NCI-H2196 treated with DMSO at 0.1 percent for 48 hours (cell line): Measurements from ENCODE around the gene PRIMA1.

ENCODE experiments used
- DNase-seq: peaks from one replicate; lab custom pipeline; 2025; ENCODE audit not compliant: unreplicated experiment; lab: John Stamatoyannopoulos, UW

PRIMA1 gene

DNA sequence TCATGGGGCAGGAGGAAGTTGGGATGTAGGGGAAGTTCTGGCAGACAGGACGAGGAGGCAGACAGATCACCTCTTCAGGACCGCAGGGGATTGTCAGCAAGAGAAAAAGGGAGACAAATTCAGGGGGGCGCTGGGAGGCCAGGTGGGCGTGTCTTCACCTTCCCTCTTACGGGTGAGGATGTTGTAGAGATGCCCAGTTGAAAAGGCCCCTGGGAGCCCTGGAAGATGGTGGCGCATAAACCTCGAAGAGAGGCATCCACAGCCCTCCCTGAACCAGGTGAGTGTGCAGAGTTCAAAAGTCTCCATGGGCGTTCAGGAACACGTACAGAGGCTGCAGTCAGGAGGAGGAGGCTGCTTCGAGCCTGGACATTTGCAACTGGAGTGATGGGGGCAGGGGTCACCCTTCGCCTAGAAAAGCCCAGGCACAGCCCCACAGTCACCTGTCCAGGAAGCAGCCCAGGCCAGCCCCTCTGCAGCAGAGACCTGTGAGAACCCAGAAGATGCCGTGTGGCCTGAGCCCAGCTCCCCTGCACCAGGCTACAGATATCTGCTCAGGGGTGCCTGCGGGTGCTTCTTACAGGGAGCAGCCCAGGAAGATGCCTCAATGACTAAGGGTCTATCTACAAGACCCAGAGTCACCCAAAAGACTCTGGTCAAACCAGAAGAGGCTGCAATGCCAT lies 74.4 kb downstream of the PRIMA1 start:
- DNase-seq: no peak

DNA sequence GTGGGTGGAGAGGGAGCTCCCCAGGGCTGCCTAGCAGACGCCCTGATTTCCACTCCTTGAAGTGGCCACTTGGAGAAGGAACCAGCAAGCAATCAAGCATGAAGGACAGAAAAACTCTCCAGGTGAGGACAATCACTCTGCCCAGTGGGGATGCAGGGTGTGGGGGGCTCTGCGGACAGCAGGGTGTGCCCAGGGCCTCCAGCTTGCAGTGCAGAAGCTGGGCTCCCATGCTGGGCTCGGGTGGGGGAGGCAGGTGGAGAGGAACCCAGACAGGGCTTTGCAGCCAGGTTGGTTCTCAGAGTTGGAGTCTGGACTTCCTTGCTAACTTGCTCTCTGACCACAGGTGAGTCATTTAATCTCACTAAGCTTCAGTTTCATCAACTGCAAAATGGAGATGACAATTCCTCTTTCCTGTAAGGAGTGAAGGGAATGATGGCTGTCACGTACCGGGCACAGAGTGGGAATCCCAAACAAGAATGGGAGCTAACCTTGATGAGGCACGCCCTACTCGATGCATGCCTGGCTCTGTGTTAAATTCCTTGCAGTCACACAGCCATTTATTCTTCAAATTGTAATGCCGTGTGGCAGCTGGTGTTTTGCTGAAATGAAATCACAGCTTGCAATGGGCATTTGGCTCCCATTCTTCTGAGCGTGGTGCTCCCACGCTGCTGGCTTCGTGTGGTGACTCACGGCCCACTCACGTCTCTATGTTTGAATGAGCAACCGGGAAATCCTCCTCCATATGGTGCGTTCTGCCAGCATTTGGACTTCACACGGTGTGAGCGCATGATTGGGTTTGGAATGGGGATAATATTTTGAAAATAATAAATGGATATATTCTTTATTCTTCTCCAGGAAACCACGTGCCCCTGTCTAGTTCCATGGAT lies 75.2 kb downstream of the PRIMA1 start:
- DNase-seq: no peak

DNA sequence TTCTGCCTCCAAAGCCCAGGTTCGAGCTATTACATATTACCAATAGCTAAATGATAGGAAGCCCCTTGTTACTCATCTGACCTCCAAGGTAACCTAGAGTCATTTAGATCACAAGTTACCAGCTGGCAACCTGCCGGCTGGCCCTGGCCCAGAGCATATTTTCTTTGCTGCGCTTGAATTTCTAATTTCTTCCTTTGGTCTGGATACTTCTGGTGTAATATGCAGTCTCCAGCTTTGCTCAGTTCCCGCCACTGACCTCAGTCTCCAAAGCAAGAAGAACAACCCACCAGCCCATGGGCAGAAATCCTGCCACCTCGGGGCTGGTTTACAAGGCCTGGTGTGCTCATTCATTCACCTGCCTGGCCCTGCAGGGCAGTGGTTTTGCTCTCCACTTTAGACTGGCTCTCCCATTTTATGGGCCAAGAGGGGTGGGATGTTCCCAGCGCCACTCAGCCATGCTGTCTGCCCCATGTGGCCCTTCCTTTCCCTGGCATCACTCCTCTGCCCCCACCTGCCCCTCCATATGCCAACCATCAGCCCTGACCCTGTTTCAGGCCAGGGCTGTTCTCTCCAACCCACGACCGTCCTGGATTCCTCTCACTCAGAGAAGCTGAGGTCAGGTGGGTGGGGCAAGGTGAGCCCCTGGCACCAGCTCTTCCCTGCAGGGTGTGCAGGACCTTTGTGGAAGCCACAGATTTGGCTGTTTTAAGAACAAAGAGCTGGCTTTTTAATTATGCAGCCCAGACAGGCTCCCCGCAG lies 76.0 kb downstream of the PRIMA1 start:
- DNase-seq: no peak

DNA sequence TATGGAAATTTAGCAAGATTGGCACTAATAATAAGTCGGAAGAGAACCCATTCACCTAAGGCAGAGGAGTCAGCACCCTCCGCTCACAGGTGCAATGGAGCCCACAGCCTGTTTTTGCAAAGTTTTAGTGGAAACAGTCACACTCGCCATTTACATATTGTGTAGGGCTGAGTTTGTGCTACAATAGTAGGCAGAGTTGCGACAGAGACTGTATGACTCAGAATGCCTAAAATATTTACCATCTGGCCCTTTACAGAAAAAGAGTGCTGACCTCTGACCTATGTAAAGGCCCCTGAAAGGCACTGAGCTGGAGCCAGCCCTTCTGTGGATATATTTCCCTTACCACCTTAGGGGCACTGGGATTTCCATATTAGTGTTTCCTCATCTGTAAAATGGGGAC lies 79.0 kb downstream of the PRIMA1 start:
- no peak for DNase-seq

DNA sequence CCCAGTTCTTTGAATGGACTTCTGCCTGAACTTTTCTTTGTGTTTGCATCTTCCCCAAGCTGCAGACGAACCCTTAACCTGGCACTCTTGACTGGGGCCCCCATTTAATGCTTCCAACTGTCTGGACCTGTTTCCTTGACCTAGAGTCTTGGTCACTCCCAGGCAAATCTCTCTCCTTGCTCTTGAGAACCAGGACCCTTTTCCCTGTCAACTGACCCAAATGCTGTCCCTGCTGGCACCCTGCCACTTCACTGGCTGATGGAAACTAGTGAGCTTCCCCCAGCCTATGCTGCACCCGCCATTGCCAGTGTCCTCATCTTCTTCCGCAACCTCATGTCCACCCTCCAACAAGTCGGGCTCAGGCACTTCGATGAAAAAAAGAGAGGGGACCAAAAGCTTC lies 79.5 kb downstream of the PRIMA1 start:
- DNase-seq: no peak

DNA sequence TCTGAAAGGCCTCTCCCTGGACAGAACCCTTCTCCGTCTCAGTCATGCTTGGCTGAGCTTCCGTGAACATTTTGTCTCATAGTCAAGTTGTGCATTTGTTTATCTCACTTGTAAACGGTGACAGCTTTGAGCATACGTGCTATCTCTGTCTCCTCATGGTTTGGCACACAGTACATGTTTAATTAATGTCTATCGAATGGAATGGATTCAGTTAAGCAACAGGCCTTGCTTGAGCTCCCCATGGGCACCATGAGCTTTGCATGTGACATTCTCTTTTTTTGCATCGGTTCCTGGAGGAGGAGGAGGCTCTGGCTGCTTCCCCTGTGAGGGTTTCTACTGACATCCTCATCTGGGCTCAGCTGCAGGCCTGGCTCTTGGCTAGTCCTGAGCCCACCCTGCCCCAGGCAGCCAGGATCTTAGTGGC lies 80.0 kb downstream of the PRIMA1 start:
- no peak for DNase-seq

DNA sequence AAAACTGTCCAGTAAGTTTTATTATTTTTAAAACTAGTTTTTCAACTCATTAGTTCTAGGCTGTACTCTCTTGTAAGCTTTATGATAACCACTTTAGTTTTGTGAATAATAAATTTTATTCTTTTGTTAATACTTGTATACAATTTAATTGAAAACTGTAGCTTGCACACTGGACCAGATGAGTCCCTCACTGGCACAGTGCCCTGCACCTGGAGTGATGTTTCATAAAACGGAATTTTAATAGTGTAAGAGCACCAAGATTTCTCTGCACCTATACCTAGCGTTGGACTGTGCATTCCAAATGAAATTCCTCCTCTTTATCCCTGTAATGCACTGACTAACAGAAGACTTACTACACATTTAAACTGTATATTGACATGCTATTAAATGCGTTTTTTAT lies 80.8 kb downstream of the PRIMA1 start:
- DNase-seq: no peak

DNA sequence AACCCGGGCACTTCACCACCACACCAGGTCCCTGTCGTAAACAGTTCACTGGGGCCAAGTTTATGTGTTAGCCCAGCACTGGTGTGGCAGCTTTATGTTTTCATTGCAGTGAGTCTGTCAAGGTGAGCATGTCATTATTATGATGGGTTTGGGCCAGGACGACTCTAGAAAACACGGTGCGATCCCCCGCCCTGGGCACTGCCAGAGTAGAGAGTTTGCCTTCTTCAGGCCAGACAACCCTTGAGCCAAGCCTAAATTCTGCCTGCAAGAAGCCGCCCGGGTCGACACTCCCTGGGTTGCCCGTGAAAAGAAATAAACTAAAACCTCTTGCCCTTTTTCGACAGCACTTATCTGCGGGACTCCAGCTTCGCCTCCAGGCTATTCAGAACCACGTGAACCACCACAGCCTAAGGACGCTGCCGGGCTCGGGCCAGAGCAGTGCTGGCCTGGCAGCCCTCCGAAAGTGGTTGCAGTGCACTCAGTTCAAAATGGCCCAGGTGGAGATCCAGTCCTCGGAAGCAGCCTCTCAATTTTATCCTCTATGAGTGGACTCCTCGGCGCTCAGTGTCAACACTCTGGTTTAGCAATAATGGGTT lies 81.8 kb downstream of the PRIMA1 start:
- DNase-seq: no peak

DNA sequence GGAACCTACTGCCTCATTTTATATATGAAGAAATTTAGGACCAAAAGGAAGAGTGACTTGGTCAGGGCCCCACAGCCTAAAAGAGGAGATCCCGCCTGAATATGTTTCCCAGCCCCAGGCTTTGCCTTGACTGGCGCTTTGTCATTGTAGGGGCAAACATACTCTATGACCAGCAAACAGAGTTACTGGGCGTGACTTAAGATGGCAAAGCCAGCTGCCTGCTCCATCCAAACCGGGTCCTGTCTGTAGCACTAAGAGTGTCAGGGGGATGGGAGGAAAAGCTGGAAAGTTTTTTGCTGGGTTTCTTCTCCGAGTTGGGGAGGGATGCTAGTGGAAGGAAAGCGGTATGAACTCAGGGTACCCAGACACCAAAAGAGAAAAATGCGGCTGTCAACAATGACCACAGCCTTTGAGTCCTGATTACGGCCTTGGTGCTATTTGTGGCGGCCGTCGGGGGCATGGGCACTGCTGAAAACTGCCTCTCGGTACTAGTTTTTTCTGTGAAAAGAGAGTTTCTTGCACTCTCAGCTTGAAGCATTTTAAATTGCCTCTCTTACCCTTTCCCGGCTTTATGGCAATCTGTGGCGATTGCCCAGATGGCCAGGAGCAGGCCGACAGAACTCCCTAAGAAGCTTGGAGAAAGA lies 82.7 kb downstream of the PRIMA1 start:
- no peak for DNase-seq

DNA sequence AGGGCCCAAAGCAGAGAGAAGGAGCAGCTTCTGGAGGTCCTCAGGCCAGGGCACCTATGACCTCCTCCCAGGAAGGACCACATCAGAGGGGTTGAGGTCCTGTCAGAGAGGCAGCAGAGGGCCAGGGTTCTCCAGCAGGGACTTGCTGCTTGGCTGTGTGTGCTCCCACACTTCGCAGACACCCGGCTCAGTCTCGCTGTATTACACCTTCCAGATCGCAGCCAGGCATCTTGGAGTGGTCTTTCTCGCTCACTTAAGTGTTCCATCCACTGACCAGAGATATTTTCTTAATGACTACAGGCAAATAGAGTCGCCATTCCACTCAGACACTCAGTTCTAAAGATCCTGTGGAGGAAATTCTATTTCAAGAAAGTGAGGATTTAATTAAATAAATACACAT lies 84.3 kb downstream of the PRIMA1 start:
- DNase-seq: no peak

DNA sequence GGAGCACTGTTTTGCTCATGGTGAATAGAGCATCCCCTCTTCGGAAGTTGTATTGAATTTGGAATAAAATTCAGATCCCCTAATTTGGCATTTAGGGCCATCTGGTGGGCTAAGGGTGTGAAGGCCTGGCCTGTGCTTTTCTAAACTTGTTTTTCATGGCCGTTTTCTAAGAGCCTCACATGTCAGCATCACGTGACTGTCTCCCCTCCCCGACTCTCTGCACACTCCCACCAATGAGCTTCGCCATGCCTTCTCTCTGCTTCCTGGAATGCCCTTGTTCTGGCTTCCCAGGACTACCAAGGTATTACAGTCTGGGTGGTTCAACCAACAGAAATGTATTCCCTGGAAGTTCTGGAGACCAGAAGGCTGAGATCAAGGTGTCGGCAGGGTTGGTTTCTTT lies 85.3 kb downstream of the PRIMA1 start:
- no peak for DNase-seq

DNA sequence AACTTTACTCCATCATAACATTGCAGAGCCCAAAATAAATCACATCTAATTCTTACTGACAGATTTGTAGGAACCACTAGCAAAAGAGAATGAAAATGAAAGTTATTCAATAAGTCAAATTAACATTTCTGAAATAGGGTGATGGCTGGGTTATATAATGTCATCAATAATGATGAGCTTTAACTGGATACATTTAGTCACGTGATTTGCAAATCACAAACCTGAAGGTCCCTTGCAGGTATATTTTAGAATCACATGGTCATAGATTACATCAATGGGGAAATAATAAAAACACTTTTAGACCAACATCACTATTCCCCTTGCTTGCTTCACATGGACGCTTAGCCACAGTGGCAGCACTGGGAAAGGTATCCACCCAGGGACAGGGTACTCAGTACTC lies 86.7 kb downstream of the PRIMA1 start:
- no peak for DNase-seq

DNA sequence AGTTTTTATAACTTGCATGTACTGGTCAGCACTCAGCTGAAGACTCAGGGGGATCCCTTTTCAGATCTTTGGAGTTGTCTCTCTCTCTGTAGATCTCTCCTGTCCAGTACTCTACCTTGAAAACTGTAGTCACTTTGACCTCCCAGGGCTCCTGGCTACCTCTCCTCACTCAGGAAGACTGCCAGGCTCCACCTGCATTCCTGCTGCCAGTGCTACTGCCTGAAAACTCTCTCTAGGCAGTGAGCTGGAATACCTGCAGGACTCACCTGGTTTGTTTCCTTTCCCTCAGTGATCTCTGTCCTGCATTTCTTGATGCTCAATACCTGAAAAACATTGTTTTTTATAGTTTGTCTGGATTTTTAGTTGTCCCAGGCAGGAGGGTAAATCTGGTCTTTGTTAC lies 87.4 kb downstream of the PRIMA1 start:
- DNase-seq: no peak

DNA sequence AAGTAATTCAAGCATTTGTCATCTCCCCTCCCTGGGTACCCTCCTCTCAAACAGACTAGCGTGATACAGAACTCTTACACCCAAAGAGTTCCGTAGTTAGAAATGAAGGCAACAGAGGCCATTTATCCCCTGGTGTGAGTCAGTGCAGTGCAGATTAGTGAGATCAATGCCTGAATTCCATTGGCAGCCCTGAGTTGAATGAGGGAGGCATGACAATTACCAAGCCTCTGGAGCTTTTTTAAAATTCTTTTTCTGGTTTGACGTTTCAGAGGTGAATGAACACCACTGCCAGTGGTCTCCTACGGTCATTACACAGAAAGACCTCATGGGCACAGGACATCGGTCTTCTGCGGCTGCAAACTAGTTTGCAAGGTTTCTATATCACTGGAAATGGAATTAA lies 94.4 kb downstream of the PRIMA1 start:
- no peak for DNase-seq

DNA sequence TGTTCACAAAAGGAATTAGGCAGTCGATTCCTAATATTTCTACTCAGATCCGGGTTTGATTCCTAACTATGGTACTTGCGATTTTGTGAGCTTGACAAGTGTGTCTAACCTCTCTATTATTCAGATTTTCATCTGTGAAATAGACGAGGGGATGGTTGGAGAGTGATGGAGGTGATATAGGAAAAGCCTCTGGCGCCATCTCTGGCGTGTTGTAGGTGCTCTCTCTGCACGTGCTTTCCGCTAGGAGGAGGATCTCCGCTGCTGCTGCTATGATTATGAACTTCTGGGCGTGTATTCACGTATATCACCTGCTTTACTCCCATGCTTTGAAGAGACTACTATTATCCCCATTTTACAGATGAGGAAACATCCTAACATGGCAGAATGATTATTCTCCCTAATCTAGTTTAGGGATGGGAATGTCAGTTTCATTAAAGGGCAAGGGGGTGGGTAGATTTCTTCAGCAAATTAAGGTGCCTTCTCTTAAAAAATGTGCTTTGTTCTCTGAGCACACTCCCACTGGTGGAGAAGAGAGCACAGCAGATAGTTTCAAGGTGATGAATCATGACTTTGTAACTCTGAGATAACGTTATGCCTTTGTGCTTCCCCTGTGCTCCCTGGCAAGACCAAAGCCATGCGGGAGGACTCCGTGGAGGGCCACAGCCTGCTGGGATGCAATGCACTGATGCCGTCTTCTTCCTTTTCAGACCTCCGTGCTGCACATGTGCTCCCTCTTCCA lies 97.1 kb downstream of the PRIMA1 start:
- no peak for DNase-seq

DNA sequence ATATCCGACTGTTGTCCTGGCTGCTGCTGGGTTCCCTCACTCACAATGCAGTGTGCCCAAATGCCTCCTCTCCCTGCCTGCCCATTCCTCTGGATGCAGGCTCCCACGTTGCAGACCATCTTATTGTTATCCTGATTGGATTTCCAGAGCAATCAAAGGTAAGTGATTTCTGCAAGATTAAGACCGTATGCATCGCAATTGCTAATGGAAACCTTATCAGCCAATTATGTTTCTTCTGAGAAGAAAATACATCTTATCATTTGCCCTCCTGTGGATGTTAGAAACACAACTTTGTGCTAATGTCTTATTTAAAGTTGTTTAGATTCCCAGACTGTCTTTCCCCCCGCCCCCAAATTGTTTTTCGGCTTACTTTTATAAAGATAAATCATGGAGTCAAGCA lies 98.1 kb downstream of the PRIMA1 start:
- no peak for DNase-seq

DNA sequence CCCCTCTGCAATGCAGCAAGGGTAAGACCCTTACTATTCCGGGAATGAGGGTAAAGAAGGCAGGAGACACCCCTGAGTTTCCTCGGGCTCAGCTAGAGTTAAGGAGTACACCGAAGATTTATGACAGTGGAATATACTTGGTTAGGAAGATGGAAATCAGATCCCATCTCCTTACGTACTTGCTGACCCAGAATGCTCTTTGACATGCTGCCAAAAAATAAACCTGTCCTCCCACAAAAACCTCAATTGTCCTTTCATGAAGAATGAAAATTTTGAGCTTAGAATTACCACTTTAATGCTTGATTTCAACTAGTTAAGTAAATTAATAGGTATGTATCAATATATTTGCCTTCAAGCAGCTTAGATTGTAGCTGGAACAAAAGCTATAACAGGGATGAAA lies 99.5 kb downstream of the PRIMA1 start:
- DNase-seq: no peak

DNA sequence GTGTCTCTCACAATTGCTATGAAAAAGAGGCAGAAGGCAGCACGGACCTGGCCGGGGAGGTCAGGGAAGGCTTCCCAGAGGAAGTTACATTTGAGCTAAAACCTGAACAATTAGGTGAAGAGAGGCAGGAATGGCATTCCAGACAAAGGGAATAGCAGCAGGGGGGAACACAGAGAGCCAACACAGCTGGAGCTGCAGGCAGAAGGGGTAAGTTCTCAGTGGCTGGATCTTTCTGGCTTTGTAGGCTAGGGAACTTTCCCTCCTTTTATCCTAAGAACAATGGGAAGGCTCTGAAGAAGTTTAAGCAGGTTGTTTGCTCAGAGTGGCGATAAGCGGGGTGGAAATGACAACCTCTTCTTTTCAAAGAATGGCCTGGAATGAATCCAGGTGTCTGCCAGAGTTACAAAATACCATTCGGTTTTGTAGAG lies 100.0 kb downstream of the PRIMA1 start:
- no peak for DNase-seq

DNA sequence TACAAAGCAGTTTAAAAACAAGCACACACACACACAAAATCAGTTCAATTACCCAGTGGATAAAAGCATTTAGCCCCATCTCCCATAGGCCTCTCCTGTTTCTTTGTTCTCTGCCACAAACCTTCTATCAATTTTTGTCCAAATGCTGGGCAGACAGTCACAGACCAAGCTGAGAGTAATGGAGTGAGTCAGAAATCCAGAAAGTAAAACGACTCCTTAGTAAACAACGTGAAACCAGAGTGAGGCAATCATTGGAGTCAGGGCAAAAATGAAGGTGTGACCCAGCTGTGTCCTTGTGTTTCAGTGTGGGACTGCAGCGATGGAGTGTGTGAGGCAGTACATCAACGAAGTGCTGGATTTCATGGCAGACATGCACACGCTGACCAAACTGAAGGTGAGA lies 102.0 kb downstream of the PRIMA1 start:
- DNase-seq: no peak
